ENCODE results near the gene OR52E2.

DNA sequence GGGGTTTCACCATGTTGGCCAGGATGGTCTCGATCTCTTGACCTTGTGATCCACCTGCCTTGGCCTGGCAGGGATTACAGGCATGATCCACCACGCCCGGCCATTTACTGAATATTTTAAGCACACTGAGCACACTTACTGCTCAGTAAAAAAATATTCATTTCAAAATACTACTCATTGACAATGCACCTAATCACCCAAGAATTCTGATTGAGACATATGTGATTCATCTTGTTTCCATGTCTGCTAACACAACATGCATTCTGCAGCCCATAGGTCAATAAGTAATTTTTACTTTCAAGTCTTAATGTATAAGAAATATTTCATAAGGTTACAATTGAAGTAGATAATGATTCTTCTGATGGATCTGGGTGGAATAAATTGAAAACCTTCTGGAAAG, 17.3 kb downstream of the OR52E2 start:
- TF ChIP-seq CTCF (IDR thresholded peaks at IDR 0.05; ENCODE audit: low read depth, low read length) (no peak), MYC (IDR thresholded peaks at IDR 0.05; ENCODE audit: low read depth, low read length) (no peak), MAX (IDR thresholded peaks at IDR 0.05; ENCODE audit: low read depth, low read length) (no peak)

Measured in NB4 (cell line).